ENCODE measurements around the gene MAP2K6. TPM values are rescaled to one million over a fixed set of nuclear protein-coding genes. Genes with fewer than 3 reads are reported as not detected.

Gene MAP2K6
- total RNA-seq, 1 donor from 2014 or later, result 4.7 TPM

DNA sequence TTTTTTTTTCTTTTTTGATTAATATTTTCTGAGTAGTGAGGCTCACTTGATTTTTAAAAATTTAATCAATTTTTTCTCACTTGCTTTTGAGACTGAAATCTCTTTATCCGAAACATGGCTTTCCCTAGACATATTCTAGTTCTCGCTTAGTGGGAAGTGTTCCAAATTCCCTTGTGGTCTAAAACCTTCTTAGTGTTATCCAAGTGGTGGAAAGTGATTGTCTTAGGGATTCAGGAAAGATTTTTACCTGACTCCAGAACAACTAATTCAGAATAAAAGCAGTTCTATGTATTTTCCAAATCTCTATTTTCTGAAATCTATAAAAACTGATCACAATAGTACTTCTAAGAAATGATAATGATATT is 178.8 kb downstream of the MAP2K6 start:
- Histone ChIP-seq H3K4me1 (no peaks in the 10 kb centered on the region), H3K27me3 (no peaks in the 10 kb centered on the region), H3K9me3 (no peaks in the 10 kb centered on the region), H3K27ac (no peak overlapping the region), H3K36me3 (no peaks in the 10 kb centered on the region), H3K4me3 (no peak overlapping the region)
- TF ChIP-seq, protein P1, sequence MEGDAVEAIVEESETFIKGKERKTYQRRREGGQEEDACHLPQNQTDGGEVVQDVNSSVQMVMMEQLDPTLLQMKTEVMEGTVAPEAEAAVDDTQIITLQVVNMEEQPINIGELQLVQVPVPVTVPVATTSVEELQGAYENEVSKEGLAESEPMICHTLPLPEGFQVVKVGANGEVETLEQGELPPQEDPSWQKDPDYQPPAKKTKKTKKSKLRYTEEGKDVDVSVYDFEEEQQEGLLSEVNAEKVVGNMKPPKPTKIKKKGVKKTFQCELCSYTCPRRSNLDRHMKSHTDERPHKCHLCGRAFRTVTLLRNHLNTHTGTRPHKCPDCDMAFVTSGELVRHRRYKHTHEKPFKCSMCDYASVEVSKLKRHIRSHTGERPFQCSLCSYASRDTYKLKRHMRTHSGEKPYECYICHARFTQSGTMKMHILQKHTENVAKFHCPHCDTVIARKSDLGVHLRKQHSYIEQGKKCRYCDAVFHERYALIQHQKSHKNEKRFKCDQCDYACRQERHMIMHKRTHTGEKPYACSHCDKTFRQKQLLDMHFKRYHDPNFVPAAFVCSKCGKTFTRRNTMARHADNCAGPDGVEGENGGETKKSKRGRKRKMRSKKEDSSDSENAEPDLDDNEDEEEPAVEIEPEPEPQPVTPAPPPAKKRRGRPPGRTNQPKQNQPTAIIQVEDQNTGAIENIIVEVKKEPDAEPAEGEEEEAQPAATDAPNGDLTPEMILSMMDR (IDR thresholded peaks at IDR 0.05), result no peak
- ATAC-seq, result no peak
- no peak for DNase-seq
- intact Hi-C loops (cut with DNase I), result no loop called here

DNA sequence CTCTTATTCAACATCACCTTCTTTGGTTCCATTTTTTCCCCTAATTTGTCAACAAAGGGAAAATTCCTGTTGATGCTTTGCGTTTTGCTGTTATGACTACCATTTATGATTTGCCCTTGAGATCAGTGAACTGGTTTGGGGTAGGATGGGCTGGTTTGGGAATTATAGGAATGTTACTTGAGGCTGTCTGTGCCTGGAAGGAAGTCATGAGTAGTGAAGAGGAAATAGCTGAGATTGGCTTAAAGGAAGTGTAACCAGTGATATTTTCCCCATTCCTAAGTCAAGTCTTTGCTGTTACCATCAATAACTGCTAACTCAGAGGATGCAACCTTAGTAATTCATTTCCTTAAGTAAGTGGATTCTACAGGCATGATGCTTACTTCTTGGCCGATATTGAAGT is 179.2 kb downstream of the MAP2K6 start:
- H3K4me1 ChIP-seq, result no peaks in the 10 kb centered on the region
- no peaks in the 10 kb centered on the region for H3K36me3 ChIP-seq
- intact Hi-C loops (cut with DNase I), result no loop called here
- no peak for DNase-seq
- H3K27ac ChIP-seq, result no peak overlapping the region
- no peaks in the 10 kb centered on the region for H3K9me3 ChIP-seq
- TF ChIP-seq, protein P1 (IDR thresholded peaks at IDR 0.05), result no peak
- H3K4me3 ChIP-seq, result no peak overlapping the region
- ATAC-seq, result no peak
- H3K27me3 ChIP-seq, result no peaks in the 10 kb centered on the region

DNA sequence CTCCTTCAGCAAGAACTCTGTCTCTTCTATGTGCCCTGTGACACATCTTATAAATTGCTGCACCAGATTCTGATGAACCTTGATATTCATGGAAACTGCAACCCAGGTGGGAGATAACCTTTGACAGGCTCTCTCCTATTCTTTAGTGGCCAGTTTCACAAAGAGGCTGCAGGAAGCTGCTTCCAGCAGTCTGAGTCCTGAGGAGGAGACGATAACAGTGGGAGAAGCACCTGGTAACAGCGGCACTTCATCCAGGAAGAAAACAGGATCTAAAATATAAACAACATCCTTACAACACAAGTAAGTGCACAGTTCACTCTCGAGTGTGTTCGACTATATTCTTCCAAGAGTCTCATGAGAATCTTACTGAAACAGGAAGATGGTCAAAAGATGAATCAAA is 180.1 kb downstream of the MAP2K6 start:
- no peaks in the 10 kb centered on the region for H3K36me3 ChIP-seq
- no peak overlapping the region for H3K4me3 ChIP-seq
- TF ChIP-seq, protein P1 (IDR thresholded peaks at IDR 0.05), result no peak
- intact Hi-C loops (cut with DNase I), result no loop called here
- ATAC-seq (no peak), DNase-seq (no peak)
- H3K4me1 ChIP-seq, result no peaks in the 10 kb centered on the region
- H3K27ac ChIP-seq, result no peak overlapping the region
- H3K27me3 ChIP-seq, result no peaks in the 10 kb centered on the region
- H3K9me3 ChIP-seq, result no peaks in the 10 kb centered on the region

DNA sequence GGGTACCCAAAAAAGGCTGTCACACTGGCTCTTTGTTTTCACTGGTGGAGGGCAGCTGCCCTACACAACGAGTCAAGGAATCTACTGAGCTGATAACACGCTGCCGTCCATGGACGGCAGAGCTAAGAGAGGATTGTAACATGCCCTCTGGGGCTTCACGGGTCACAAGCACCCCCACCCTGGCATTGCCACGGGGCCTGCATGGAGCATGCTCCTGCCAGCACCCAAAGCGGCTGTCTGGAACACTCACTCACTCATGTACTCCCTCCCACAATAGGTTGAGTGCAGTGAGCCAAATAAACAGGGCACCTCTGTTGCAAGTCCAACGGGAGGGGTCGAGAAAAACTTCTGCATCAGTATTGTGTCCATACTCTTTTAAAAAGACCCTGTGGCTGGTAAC is 181.6 kb downstream of the MAP2K6 start:
- Histone ChIP-seq H3K27ac (no peak overlapping the region), H3K9me3 (no peaks in the 10 kb centered on the region), H3K4me1 (no peaks in the 10 kb centered on the region), H3K4me3 (no peak overlapping the region), H3K36me3 (no peaks in the 10 kb centered on the region), H3K27me3 (no peaks in the 10 kb centered on the region)
- ATAC-seq (no peak), DNase-seq (no peak)
- intact Hi-C loops (cut with DNase I), result no loop called here
- TF ChIP-seq, protein P1 (IDR thresholded peaks at IDR 0.05), result no peak

DNA sequence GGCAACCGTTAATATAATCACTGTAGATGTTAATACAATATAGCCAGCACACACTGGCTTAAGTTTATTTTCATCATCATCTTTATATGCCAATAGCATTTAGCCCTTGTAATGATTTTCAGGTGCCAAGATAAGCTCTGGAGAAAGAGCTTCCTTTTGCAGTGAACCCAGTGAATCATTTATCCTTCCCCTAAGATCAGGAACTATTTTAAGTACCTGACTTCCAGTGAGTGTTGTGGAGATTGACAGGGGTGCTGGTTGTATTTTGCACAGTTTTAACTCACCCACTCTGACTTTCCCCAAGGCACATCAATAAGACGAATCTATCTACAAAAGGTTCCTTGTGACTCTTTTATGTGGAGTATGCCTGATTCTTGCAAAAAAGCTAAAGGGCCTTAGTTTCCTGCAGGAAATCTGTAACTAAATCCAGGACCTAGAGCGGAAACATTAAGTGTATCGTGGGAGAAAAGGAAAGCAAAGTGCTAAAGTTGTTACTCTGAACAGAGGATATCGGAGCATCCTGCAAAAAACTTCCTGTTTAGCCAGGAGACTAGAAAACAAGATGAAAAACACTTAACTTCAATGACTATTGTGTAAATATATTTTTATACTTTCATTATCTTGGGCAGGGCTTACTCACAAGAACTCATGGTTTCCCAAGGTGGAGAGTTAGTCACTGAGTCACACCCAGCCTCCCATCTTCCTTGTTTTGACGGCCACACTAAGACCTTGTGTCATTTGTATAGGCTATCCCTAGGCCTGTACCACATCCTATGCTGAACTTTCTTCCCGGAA is 183.6 kb downstream of the MAP2K6 start:
- DNase-seq, result no peak
- intact Hi-C loops (cut with DNase I), result no loop called here
- Histone ChIP-seq H3K4me3 (no peak overlapping the region), H3K27ac (no peak overlapping the region), H3K27me3 (no peaks in the 10 kb centered on the region), H3K4me1 (no peaks in the 10 kb centered on the region), H3K9me3 (no peaks in the 10 kb centered on the region), H3K36me3 (no peaks in the 10 kb centered on the region)
- TF ChIP-seq, protein P1 (IDR thresholded peaks at IDR 0.05), result no peak
- ATAC-seq, result no peak

DNA sequence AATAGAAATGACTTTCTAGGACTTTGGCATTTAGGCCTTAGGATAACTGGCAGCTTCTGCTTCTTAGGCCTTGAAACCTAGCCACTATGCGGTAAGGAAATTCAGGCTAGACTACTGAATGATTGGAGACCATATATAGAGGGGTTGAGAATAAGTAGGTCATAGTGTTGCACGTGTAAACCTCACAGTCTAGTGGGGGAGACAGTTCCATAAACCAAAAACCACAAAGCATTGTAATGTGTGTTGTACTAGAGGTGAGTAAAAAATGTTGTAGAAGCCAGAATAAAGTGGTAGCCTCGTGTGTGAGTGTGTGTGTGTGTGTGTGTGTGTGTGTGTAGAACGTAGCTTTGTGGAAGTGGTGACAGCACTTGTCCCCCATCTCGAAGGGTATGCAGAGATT is 188.5 kb downstream of the MAP2K6 start:
- Histone ChIP-seq H3K27me3 (no peaks in the 10 kb centered on the region), H3K36me3 (no peaks in the 10 kb centered on the region), H3K27ac (no peak overlapping the region), H3K4me3 (no peak overlapping the region), H3K4me1 (peaks cover 12% of the 10 kb centered on the region), H3K9me3 (no peaks in the 10 kb centered on the region)
- no peak for ATAC-seq
- TF ChIP-seq, protein P1 (IDR thresholded peaks at IDR 0.05), result no peak
- no peak for DNase-seq
- intact Hi-C loops (cut with DNase I), result no loop called here

Data from upper lobe of right lung (tissue), 1 donor.